Retina (tissue), 1 donor: ENCODE measurements around the gene DOLPP1.

Experiments
- DNase-seq: peaks from one replicate; pipeline ENCODE4 v3.0.0-alpha.2; 2016

DOLPP1 gene

GRCh38 chr9:129068110-129068509, 12.8 kb upstream of the DOLPP1 start:
- DNase-seq, result no peak

- DNase-seq, result no peak
These were observed 11.7 kb upstream of the DOLPP1 start for GRCh38 chr9:129068990-129069861.

- no peak for DNase-seq
These were observed 10.9 kb upstream of the DOLPP1 start for GRCh38 chr9:129069862-129070641.

GRCh38 chr9:129070696-129071525, 10.0 kb upstream of the DOLPP1 start:
- no peak for DNase-seq

GRCh38 chr9:129071526-129072126, 9.3 kb upstream of the DOLPP1 start:
- DNase-seq, result no peak

GRCh38 chr9:129072171-129072570, 8.7 kb upstream of the DOLPP1 start:
- no peak for DNase-seq

GRCh38 chr9:129073404-129073803, 7.5 kb upstream of the DOLPP1 start:
- no peak for DNase-seq

GRCh38 chr9:129074106-129074505, 6.8 kb upstream of the DOLPP1 start:
- no peak for DNase-seq

- DNase-seq, result no peak
These were observed 4.8 kb upstream of the DOLPP1 start for GRCh38 chr9:129075996-129076639.

- no peak for DNase-seq
These were observed 4.3 kb upstream of the DOLPP1 start for GRCh38 chr9:129076640-129077037.

- no peak for DNase-seq
These were observed 3.7 kb upstream of the DOLPP1 start for GRCh38 chr9:129077236-129077635.

GRCh38 chr9:129078691-129079503, 2.0 kb upstream of the DOLPP1 start:
- DNase-seq, result no peak

GRCh38 chr9:129079829-129080228, 1.1 kb upstream of the DOLPP1 start:
- no peak for DNase-seq

GRCh38 chr9:129080298-129080600, 662 bp upstream of the DOLPP1 start:
- DNase-seq, result no peak

- DNase-seq, result no peak
These were observed 535 bp downstream of the DOLPP1 start for GRCh38 chr9:129081388-129081904.

- no peak for DNase-seq
These were observed 3.2 kb downstream of the DOLPP1 start for GRCh38 chr9:129084087-129084486.

GRCh38 chr9:129089246-129089645, 8.3 kb downstream of the DOLPP1 start:
- no peak for DNase-seq

- DNase-seq, result no peak
These were observed 12.9 kb downstream of the DOLPP1 start for GRCh38 chr9:129093602-129094386.

- no peak for DNase-seq
These were observed 13.7 kb downstream of the DOLPP1 start for GRCh38 chr9:129094387-129095169.
